ENCODE data around the gene NUAK1.

Gene NUAK1

GRCh38 chr12:106096376-106096775, 42.4 kb downstream of the NUAK1 start:
- no peak for DNase-seq (ENCODE audit: low spot score)
- TF ChIP-seq CTCF (IDR thresholded peaks at IDR 0.05; ENCODE audit: extremely low read depth, missing control alignments) = no peak

GRCh38 chr12:106094304-106094703, 44.5 kb downstream of the NUAK1 start:
- no peak for TF ChIP-seq CTCF (IDR thresholded peaks at IDR 0.05; ENCODE audit: extremely low read depth, missing control alignments)

GRCh38 chr12:106093246-106093645, 45.5 kb downstream of the NUAK1 start:
- no peak for DNase-seq (ENCODE audit: low spot score)
- no peak for TF ChIP-seq CTCF (IDR thresholded peaks at IDR 0.05; ENCODE audit: extremely low read depth, missing control alignments)

More at GRCh38 chr12:106094304-106094703, 44.5 kb downstream of the NUAK1 start:
- no peak for DNase-seq (ENCODE audit: low spot score)

GRCh38 chr12:106091446-106091820, 47.3 kb downstream of the NUAK1 start:
- TF ChIP-seq CTCF (IDR thresholded peaks at IDR 0.05; ENCODE audit: extremely low read depth, missing control alignments) = no peak
- DNase-seq (ENCODE audit: low spot score) = no peak

- DNase-seq (ENCODE audit: low spot score) = no peak
- no peak for TF ChIP-seq CTCF (IDR thresholded peaks at IDR 0.05; ENCODE audit: extremely low read depth, missing control alignments)
These were observed 47.9 kb downstream of the NUAK1 start for GRCh38 chr12:106090591-106091445.

GRCh38 chr12:106089935-106090334, 48.8 kb downstream of the NUAK1 start:
- TF ChIP-seq CTCF (IDR thresholded peaks at IDR 0.05; ENCODE audit: extremely low read depth, missing control alignments) = no peak
- no peak for DNase-seq (ENCODE audit: low spot score)

GRCh38 chr12:106088811-106089485, 49.8 kb downstream of the NUAK1 start:
- no peak for DNase-seq (ENCODE audit: low spot score)
- no peak for TF ChIP-seq CTCF (IDR thresholded peaks at IDR 0.05; ENCODE audit: extremely low read depth, missing control alignments)
